ENCODE measurements around the gene SMC3.
"Not testable (repeated sequence)": the region's sequence is repeated elsewhere in the genome, so short reads cannot be mapped to it uniquely, and the experiment has no call there.

The SMC3 gene
- total RNA-seq: 109 to 144 reads per million in 2 donors

DNA sequence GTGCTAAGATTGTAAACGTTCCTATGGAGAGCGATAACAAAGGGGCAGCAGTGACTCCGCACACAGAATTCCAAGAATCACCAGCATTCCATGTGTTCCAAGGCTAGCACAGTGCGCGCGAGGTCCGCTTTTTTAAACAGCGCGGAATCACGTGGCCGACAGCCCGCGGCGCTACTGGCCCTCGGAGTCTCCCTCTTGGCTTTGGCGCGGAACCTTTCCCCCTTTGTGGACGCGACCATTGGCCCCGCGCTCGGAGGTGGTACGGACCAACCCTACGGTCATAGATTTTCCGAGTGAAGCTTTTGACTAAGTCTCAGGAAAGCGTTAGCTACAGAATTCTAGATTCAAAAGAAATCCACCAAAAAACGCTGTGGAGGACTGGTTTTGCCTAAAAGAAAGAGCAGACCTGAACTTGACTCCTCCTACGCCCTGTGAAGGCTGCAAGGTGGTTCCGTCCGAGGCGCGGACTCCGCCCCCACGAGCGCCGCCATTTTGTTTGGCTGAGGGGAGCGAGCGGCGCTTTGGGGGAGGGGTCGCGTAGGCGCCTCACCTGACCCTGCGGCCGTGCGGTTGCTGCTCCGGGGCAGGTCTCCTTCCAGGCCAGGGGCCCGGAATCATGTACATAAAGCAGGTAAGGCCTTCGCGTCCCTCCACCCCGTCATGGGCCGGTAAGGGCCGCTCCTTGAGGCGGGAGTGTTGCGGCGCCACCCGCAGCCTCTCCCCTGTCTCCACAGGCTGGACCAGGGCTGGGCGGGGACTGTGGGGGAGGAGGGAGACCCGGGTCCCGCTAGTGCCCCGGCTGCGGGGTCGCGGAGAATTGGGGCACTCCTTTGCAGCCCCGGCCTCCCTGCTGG is at the start of gene SMC3:
Gene SMC3 (plus strand): TSS at position 495 of the 854 bp plus-strand sequence. CDS start 122 bp downstream, at position 617.
- DNase-seq: peak; percentile 82 to 93 (median 87)

- peak in 1 of 5 experiments; percentile 87 for DNase-seq
Measured at GRCh38 chr10:110522365-110522988, 45.0 kb upstream of the SMC3 start.

DNA sequence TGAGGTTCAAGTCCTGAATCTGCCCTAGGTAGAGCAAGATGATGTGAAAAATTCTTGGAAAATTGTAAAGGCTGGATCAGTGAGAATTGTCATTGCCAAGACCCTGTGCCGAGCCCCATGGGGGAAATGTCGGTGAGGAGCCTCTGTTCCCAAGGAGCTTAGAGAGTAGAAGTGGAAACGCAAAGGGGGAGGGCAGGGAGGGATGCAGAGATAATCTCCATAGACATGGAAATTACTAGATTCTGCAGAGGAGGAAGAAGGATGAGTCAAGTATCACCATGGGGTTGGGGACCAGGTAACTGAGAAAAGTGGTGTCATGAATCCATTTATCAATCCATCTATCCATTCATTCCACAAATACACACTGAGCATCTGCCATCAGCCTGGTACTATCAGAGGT is 43.8 kb upstream of the SMC3 start:
- no peak for DNase-seq

GRCh38 chr10:110524179-110524858 is 43.2 kb upstream of the SMC3 start:
- no peak for DNase-seq

GRCh38 chr10:110524859-110525232 is 42.6 kb upstream of the SMC3 start:
- DNase-seq: no peak

DNA sequence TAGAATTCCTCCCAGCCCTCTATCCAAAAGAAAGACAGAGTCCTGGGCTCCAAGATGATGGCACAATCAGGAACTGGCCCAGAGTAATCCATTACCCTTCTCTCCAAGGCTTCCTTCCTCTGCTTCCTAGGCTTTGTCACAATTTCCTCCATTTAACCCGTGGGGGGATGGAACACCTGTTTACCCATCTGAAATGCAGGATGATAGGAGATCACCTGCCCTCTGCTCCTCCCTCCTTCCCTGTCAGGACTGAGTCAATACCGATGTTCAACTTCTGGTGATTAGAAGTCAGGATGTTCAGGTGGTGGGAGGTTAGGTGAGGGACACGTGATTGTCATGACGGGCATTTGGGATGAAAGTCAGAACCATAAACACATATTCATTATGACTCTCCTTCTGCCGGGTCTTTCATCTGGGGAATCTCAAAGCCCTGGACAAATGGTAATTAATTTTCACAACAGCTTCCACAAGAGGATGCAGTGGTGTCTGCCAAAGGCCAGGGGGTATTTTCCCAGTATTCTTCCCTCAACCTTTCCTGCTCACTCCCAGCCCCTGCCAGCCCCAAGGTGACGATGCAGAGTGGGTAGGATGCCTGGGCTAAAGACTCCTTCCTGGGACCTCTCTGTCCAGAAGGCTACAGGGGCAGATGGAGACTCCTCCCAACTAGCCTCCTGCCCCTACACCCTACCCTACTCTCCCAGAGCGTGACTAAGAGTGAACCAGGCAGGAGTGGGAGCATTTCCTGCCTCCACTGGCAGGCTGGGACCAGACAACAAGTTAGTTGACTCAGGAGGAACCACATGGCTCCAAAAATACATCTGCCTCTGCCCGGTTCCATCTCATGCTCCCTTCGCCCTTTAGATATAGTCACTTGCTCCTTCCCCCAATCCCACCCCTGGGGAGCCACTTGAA is 41.9 kb upstream of the SMC3 start:
- DNase-seq: no peak

DNA sequence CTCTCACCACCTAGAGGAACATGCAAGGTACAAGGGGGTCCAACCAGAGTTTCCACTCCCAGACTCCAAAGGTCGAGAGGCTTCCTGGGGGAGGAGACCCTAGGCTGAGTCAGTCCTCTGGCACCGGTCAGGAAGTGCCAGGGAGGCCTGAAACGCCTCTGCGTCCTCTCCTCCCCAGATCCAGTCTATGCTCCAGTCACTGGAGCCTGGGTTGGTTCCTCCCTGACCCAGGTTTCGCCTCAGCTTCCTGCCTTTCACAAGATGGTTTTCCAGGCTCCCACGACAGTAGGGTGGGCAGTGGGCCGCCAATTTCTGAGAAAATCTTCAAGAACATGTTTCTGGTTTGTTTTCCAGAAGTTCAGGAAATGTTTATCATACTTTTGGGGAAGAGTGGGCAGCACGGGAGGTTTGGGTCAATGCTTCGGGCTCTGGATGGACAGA is 39.7 kb upstream of the SMC3 start:
- DNase-seq: no peak

DNA sequence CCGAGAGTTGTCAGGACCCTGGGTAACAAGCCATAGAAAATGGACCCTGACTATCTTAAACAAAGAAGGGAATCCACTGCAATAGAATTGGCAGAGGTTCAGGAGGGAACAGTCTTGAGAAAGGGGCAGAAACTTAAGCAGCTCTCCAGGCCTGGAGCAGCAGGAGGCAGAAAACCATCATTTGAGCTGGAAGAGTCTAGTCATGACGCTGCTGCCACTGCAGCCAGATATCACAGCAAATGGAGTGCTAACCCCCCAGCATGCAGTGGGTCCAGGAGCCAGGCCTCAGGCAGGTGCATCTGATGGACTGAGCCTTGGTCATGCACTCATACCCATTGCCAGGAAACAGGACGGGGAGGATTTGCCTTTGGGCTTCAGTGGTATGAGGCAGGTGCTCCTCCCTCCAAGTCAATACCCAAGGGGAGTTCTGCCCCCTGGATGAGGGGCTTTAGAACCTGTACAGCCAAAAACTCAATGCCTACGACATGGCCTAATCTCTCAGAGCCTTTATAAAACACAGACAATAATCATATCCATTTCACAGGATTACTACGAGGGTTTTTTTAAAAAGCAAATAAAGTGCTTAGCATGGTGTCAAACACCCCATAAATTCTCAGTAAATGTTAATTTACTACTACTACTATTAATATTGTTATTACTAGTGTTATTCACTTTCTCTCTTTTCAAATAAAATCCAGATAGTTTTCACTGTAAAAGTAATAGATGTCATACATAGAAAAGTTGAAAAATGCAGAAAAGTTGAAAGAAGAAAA is 39.1 kb upstream of the SMC3 start:
- DNase-seq: no peak

DNA sequence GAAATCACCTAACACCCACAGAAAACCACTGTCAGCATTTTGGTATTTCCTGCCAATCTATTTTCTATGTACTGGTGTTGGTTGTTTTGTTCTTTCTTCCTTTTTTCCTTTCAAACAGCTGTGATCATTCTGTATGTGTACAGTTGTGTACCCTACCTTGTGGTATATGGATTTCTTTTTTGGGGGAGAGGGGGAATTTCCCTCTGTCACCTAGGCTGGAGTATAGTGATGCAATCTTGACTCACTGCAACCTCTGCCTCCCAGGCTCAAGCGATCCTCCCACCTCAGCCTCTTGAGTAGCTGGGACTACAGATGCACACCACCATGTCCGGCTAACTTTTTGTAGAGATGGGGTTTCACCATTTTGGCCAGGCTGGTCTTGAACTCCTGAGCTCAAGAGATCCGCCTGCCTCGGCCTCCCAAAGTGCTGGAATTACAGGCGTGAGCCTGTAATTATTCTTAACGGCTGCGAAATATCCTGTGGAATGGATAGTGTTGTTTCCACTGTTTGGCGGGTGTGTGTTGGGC is 38.4 kb upstream of the SMC3 start:
- peak in 2 of 5 experiments; percentile 23 to 54 for DNase-seq

DNA sequence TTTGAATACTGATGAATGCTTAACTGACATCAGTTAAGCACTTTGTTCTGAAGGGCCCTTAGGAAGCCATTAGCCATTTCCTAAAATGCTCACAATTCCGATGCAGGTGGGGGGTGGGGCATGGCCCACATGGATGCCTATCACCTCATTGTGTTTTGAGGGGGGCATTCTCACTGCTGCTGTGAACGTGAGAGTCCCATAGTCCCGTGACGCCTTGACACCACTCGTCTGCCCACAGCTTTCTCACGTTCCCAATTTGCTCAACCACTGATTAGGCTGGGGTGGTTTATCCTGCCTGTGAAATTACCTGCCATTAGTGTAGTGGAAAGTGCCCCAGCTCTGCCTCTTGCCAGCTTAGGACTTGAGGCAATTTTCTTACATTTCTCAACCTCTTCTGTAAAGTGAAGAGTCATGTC is 37.9 kb upstream of the SMC3 start:
- peak in 2 of 5 experiments; percentile 39 to 63 for DNase-seq

- DNase-seq: no peak
Measured at GRCh38 chr10:110530131-110530831, 37.2 kb upstream of the SMC3 start.

DNA sequence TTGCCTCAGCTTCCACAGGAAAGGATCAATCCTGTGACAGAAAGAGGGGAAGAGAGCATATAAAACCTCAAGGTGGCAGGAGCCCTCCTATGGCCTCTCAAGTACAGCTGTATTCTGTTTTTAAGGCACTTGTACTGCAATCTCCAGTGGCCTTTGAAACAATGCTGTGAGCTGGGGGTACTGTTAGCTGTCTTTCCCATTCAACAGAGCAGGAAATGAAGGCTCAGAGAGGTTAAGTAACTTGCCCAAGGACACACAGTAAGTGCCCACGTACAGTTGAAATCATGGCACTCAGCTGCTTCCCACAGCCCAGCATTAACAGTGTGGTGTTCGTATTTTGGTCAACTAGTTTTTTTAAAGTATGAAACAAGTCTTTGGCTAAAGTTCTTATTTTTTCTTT is 35.8 kb upstream of the SMC3 start:
- DNase-seq: no peak

GRCh38 chr10:110532628-110533027 is 34.9 kb upstream of the SMC3 start:
- DNase-seq: not testable (repeated sequence)

- DNase-seq: no peak
Measured at GRCh38 chr10:110533149-110533548, 34.3 kb upstream of the SMC3 start.

DNA sequence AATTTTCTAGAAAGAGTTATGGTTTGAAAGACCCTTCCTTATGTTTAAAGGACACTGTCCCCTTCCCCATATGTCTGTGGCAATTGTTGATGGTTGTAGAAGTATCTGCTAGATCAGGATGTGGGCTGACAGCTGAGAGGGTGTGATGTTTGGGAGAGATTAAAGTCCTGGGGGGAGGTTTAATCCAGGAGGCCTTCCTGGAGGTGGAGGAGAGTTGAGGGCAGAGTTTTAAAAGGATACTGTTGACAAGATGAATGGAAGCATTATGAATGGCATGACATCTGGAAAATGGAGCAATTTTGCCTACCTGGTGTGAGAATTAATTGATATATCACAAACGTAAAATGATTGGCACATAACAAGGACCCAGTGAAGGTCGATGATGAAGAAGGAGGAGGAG is 32.9 kb upstream of the SMC3 start:
- peak in 1 of 5 experiments; percentile 61 for DNase-seq

GRCh38 chr10:110535958-110536891 is 31.3 kb upstream of the SMC3 start:
- DNase-seq: peak in 4 of 5 experiments; percentile 9 to 88 (median 56)

DNA sequence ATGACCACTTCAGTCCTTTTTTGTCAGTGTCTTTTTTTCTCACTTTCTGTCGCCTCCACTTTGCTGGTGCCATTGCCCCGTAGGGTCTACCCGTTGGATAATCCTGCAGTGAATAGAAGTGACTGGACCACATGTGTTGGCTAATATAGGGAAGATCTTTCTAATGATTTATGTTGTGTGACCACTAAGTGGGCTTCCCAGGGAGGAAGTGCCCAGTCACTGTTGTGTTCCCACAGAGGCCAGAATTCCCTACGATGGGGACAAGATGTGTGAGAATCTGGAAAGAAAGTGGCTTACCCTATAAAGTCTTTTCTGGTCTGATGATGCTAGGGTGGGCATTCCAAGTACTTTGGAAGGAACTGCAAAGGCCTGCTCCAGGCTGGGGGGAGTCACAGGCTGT is 28.4 kb upstream of the SMC3 start:
- no peak for DNase-seq

GRCh38 chr10:110540031-110540430 is 27.5 kb upstream of the SMC3 start:
- DNase-seq: peak in 1 of 5 experiments; percentile 27

DNA sequence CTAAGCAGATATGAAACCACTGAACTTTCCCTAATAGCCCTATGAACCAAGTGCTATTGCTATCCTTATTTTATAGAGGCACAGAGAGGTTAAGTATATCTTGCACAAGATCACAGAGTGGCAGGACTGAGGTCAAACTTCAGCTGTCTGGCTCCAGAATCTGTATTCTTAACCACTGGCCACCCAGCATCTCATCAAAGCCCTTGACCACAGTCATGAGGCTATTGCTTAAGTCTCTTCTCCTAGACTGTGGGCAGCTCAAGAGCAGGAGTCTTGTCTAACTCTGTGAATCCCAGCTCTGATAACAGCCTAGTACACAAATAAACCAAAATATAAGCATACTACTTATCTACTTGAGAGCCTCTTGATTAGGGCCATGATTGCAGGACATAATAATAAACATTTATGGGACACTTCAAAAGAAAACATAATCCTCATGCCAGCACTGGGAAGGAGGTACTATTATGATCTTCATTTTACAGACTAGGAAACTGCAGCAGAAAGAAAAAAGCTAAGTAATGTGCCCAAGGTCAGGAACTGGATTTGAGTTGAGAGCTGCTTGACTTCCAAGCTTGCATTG is 22.4 kb upstream of the SMC3 start:
- no peak for DNase-seq

All from T-helper 2 cell (primary cell).